ENCODE measurements around the gene ITM2A.

ITM2A gene

DNA sequence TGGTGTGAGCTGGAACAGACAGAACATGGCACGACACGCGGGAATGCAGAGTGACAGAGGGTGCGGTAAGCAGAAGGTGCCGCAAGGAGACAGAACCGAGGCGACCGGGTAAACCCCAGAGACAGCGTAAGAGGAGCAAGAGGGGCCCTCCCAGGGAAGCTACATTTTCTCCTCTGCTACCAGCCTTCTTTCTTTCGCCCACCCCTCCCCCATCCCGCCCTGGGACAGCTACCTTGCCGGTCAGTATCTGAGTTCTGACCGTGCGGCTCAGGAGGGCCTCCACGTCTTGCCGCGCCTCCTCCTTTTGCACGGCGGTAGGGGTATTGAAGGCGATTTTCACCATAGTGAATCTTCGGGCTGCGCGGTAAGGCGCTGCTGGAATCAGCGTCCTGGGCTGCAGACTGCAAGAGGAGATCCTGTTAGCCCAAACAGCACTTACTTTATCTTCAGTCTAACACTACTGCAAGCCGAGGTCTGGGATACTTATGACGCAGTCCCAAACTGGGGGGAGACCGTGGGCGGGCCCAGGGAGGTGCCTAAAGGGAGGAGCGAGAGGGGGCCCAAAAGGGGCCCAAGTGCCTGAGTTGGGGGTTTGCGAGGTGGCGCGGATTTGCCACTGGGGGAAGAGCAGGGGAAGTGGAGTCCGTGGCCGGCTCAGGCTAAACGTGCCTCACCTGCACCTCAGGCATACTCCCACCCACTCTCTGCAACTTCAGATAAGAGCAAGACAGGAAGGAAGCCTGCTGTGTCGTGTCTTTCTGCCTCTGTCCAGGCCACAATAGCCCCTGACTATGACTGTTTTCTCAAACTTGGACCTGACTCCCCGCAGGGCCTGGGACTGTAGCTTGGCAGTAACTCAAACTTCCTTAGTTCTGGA, at the start of gene ITM2A:
Gene ITM2A (minus strand): TSS at position 462 of the 877 bp plus-strand sequence. CDS start 119 bp downstream, at position 343.
- peak; percentile 13 for DNase-seq

DNA sequence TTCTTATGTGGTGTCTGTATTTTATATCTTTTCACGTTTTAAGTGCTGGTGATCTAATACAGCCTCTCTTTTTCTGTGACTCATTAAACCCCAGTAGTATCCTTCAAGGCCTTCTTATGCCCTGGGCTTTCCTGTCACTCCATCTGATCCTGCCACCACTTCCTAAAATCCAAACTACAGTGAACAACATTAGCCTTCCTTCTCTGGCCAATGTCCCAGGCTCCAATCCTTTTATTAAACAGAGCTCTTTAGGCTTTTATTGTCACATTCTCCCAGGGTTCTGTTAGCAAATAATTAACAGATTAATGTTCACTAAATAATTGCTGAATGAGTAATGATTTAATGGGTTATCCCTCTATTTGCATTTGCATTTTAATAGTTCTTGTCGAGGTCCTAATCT, 47.9 kb upstream of the ITM2A start:
- DNase-seq: no peak

DNA sequence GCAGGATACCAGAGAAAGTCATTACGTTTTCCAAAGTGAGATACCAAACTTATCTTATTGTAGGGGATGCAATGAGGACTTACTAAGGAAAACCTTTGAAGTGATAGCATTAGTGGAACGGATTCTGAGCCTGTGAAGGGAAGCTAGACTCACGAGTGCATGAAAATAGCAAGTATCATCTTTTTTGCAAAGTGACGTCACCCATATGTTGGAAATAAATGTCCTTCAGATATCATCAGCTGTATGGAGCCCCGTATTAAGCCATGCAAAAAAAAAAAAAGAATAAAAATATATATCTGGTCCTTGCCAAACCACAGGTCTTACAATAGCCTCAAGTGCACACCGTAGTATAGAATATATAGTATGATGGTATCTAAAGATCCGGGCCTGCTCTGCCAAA, 46.8 kb upstream of the ITM2A start:
- DNase-seq: no peak

DNA sequence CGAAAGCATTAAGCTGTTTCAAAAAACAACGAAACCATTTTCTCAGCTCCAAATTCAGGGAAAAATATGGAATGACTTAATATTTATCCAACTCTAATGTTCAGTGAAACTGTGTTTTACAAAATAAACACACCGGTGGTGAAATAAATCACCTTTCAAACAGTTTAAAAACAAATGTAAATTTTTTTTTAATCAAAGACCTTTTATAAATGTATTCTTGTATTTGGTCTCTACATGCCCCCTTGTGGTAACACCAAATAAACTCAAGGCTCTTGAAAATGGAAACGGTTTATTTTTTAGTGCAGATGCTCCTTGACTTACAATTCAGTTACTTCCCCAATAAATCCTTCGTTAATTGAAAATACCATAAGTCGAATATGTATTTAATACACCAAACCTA, 45.8 kb upstream of the ITM2A start:
- peak; percentile 4 for DNase-seq

DNA sequence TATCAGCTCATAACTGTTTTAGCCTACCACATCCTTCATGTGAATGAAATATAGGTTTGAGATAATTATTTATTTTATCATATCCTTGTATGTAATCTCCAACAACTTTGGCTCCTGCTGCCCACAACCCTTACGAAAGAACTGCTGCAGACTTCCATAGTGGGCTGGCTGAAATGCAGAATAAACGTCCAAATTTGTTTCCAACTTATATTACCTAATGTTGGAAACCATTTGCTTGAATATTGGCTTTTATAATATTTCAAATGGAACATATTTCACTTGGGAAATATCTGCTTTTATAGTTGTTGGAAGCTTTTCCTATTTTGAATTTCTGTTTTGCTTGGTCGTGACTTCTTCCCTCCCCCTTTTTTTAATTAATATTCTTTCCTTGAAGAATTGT, 45.0 kb upstream of the ITM2A start:
- no peak for DNase-seq

DNA sequence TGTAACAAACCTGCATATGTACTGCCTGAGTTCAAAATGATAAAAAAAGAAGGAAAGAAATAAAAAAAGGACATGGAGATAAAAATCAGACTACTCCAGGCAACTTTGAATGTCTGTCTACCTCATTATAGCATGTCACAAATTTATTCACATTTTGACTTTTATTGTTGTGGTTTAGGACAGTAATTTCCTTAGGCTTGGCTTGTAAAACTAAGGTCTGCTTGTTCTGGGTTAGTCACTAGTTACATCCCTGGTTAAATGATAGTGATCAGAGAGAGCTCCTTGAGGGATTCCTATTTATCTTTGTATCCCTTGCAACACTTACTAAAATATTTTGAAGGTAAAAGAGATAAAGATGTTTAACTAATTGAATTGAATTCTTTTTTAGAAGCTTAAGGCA, 42.5 kb upstream of the ITM2A start:
- no peak for DNase-seq

DNA sequence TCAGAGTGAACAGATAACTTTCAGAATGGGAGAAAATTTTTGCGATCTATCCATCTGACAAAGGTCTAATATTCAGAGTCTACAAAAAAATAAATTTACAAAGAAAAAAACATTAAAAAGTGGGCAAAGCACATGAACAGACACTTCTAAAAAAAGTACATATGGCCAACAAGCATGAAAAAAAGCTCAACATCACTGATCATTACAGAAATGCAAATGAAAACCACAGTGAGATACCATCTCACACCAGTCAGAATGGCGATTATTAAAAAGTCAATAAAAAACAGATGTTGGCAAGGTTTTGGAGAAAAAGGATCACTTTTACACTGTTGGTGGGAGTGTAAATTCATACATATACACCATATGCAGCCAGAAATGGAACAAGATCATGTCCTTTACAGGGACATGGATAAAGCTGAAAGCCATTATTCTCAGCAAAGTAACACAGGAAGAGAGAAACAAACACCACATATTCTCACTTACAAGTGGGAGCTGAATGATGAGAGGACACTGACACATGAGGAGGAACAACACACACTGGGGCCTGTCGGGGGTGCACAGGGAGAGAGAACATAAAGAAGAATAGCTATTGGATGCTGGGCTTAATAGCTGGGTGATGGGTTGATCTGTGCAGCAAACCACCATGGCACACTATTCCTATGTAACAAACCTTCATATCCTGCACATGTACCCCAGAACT, 41.6 kb upstream of the ITM2A start:
- DNase-seq: no peak

DNA sequence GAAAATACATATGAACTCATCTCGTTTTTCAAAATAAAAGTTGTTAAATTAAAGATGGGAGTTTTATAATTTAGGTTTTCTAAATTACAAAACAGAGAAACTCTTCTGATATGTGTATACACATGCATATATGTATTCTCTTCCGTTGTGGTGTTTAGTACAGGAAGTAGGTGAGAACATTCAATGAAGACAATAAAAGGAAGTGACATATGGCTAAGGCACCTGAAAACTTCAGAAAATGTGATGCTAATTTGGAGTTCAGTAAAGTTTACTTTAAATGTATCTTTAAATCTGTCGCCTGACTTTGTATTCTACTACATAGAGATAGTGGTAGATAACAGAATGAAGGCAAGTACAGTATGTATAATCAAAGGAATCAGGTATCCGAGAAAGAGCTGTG, 33.5 kb upstream of the ITM2A start:
- DNase-seq: no peak

DNA sequence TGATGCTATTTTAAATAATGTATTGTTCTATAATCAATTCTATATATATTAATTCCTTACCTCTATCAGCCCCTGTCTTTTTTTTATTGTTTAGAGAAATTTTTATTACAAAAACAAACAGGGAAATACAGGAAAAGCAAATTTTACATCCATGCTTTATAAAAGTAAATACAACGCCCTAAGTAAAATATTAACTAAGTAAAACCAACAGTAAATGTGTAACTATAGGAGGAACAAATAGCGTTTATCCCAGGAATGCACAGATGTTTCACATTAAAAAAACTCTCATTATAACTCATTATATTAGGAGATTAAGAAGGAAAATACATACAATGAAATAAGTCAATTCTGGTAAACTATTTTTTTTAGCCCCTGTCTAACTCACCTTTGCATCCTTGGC, 8.2 kb upstream of the ITM2A start:
- DNase-seq: no peak

DNA sequence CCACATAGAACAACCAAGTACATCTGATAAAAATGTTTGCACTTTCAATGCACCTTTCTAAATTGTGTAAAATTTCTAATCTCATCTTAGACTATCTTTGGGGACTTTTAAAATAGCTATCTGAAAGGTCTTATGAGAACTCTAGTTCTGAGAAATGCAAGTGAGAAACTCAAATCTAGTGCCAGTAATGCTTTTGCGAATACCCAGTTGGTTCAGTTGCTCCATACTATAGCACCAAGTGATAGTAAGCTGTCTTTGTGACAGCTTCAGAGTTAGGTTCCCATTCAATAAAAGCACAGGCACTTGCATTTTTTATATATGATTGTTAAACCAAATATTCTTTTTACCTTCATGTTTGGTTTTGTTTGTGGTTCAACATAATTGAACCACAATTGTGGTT, 4.5 kb upstream of the ITM2A start:
- DNase-seq: no peak

DNA sequence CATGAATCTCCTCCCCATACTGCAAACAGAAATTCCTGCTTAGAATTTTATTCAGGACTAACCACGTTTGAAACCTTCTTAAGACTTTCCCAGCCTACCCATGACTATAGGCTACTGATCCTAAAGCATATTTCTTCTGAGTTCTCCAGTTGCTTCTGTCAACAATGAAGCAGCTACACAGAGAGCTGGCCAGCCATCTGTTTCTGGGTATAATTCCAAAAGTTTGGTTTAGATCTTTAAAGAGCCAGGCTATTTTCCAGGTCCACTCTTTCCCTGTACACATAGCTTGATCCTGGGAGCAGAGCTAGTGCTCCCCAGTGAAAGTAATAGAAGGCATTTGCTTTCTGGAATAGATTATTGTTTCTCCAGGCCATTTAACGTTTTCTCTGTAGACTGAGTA, 4.0 kb upstream of the ITM2A start:
- DNase-seq: no peak

DNA sequence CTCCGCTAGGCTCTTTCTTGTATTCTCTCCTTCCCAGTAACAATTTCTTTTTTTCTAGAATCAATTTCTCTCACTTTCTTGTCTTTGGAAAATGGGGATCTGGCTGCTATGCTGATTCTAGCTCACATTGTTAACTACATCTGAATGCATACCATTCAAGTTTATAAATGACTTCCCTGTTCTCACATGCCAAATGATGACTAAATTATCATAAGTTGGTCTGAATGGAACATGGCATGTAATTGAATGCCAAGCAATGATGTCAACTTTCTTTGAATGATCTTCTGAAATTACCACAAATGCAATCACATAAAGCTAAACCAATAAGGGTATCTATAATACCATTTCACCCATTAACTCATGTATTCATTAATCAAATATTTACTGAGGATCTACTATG, 2.7 kb upstream of the ITM2A start:
- no peak for DNase-seq

DNA sequence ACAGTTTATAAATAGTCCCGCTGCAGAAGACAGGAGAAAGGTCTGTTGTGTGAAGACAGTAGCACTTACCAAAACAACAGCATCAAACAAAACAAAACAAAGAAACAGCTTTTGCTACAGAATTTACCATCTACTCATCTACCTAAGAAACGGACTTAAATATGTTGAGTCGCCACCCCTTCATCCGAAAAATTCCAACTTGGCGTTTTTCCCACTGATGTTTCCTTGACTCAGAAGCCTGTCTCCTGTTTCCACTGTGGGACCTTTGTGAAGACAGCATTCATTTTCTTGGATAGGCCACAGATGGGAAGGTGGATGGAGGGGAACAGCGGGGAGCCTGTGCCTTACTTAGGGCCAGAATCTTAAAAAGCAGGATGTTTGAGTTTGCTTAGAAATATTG, 1.3 kb upstream of the ITM2A start:
- peak; percentile 27 for DNase-seq

DNA sequence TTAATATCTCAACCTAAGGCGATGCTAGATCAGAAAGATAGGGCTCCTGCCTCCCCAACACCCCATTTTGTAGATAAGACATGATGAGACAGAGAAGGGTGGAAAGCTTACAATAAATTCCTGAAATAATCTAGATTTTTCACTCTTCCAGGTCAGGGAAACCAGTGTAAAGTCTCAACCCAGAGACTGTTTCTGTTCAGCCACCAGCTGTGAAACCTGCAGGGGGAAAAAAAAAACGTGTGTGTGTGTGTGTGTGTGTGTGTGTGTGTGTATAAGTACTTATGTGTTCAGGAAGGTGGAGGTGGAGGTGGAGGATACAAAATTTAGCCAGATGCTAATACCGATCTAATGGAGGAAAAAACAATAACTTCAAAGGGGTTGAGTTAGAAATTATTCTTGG, 773 bp upstream of the ITM2A start:
- peak; percentile 2 for DNase-seq

DNA sequence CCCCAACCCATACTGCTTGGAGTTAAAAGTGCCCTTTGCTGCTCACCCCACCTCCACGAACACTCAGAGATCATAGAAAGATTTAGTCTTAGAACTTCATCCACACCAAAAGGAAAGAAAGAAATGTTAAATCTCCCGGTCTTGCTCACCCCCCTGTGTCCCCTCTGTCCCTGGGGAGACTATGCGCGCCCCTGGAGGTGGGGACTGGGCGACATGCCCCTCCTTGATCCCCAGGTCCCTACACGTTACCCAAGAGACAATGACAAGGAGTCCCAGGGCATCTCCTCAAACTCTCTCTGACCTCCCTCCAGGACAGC, 620 bp downstream of the ITM2A start:
- DNase-seq: no peak

DNA sequence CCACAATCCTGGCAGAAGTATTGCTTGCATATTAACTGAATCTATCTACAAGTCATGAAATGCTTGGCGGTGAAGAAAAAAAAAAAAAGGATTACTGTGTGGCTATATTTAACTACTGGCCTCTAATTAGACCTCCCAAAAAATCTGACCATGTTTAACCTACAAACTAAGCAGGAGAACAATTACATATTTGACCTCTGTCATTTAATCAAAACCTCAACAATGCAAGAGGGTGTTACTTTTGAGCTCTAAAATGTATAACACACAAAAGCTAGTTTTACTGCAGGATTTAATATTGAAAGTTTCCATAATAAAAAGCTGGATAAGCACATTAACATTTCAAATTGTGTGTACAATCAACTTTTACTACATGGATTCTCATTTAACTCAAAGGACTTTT, 1.5 kb downstream of the ITM2A start:
- no peak for DNase-seq

DNA sequence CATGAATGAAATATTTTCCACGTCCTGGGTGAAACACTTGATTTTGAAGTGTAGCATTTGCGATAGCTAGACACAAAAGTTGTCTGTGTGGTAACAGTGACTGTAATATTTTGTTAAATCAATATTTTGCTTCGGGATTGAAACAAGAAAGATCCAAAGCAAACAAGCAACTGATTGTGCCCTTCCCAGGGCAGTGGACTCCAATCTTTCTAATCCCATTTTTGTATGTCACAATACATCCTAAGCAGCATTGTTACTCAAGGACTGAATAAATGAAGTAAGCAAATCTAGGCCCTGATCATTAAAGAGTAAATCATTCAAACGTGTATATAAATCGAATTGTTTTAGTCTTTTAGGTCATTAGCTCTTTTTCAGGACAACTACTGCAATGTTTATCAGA, 2.8 kb downstream of the ITM2A start:
- no peak for DNase-seq

DNA sequence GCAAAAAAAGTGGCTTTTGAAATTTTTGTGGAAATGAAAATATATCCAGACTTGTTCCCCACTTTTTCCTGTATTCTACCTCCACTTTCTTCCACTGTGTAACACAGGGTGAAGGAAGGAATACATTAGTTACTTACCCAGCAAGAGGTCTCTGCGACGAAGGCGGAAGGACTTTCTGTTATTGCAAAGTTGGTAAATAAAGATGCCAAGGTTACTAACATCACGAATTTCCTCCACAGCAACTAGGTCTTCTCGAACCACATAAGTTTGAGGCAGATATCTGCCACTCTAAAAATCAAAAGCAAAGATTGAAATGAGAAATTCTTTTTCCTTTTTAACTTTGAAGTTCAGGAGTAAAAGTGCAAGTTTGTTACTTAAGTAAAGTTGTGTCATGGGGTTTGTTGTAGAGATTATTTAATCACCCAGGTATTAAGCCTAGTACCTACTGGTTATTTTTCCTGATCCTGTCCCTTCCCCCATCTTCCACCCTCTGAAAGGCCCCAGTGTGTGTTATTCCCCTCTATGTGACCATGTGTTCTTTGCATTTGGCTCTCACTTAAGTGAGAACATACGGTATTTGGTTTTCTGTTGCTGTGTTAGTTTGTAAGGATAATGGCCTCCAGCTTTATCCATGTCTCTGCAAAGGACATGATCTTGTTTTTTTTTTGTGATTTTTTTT, 5.8 kb downstream of the ITM2A start:
- DNase-seq: no peak

DNA sequence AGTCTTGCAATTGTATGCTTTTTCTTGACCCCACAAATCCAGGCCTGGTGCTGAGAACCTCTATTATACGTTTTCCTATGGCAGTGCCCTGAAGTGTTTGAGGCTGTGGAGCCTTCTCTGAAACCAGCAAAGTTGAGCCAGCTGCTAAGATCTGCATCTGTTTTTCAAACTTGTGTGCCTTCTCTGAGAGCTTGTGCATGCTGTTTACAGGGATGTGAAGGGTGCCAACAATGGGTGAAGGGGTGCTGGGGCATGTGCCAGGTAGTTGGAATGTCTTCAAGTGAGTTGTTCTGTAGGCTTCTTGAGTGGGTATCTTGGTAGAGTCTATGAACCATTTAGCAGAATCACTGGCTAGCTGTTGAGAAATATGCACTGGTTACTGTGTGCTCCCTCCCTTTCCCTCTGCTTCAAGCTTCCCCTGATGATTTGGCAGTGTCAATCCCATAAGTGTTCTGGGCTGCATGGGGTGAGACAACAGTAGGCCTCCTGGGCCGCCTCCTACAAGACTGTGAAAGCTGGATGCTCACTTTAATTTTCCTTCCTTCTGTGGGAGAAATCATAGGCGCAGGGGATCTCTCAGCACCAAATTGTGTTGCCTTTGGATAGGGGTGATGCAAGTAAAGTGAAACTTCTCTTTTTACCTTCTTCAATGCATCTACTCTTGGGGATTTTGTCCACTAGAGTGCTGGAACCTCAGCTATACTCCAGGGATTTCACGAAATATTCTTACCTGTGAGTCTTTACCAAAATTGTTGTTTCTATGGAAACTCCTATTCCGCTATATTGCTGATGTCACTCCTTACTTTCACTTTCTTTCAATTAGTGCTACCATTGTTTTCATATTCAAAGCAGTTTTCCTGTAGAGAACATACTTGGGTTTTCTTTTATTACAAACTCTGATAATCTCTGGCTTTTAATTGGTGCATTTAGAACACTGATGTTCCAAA, 30.0 kb downstream of the ITM2A start:
- DNase-seq: no peak

DNA sequence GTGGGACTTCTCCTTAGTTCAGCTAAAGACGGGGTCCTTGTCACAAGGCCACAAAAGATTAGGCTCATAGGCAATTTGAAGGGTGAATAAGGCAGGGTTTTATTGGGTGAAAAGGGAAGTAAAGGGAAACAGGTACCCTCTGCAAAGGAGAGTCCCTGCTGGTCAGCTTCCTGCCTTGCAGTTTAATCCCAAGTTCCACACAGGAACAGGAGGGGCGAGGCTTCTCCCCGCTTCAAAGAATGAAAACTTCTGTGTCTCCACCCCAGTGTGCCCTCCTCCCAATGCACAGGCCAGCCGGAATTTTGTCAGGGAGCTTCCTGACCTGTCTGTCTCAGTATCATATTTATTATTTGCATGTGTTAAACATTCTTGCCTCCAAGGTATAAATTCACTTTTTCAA, 37.1 kb downstream of the ITM2A start:
- DNase-seq: no peak

DNA sequence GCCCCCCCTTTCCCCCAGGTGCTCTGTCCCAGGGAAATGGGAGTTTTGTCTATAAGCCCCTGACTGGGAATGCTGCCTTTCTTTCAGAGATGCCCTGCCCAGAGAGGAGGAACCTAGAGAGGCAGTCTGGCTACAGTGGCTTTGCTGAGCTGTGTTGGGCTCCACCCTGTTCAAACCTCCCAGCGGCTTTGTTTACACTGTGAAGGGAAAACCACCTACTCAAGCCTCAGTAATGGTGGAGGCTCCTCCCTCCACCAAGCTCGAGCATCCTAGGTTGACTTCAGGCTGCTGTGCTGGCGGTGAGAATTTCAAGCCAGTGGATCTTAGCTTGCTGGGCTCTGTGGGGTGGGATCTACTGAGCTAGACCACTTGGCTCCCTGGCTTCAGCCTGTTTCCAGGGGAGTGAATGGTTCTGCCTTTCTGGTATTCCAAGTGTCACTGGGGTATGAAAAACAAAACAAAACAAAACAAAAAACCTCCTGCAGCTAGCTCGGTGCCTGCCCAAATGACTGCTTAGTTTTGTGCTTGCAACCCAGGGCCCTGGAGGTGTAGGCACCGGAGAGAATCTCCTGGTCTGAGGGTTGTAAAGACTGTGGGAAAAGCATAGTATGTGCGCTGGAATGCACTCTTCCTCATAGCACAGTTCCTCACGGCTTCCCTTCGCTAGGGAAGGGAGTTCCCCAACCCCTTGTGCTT, 41.7 kb downstream of the ITM2A start:
- no peak for DNase-seq
